A673 (cell line): ENCODE results near the gene GAS2L2. TPM values are rescaled to one million over a fixed set of nuclear protein-coding genes. Genes with fewer than 3 reads are reported as not detected.

ENCODE experiments used
- BruUV-seq: library from RNA; stranded (reverse); fragments of 400-500 nt; replicated peaks from 2 replicates; lab custom pipeline; 2021; lab: Mats Ljungman, UMichigan
- CTCF ChIA-PET: fragments of 300-600 bp; sonication (Branson Sonifier 250); formaldehyde crosslinking; loops from one replicate; lab custom pipeline; 2022; ENCODE audit warnings: antibody characterized with exemption; lab: Charles Lee
- POLR2A ChIA-PET: fragments of 300-600 bp; sonication (Branson Sonifier 250); formaldehyde crosslinking; loops from one replicate; lab custom pipeline; 2022; ENCODE audit warnings: antibody characterized with exemption; ENCODE audit not compliant: low non-redundant PET; lab: Charles Lee
- DNase-seq: peaks from one replicate; pipeline ENCODE4 v3.0.0-alpha.2; 2015; ENCODE audit warnings: low spot score
- H3K27ac ChIP-seq: fragments of 200-600 bp; sonication (generic); 2 replicates; pipeline ENCODE4 v1.5.1; 2016; ENCODE audit warnings: mixed run types, low read depth, mild to moderate bottlenecking, mixed read lengths, antibody characterized with exemption, low read length; ENCODE audit not compliant: poor library complexity, severe bottlenecking
- H3K27me3 ChIP-seq: fragments of 200-600 bp; sonication (generic); replicated peaks from 2 replicates; pipeline ENCODE4 v1.6.1; 2017; ENCODE audit warnings: mixed run types, low read depth, mild to moderate bottlenecking, mixed read lengths, antibody characterized with exemption, low read length; ENCODE audit not compliant: insufficient read depth, poor library complexity
- H3K36me3 ChIP-seq: fragments of 200-600 bp; sonication (generic); 2 replicates; pipeline ENCODE4 v1.6.1; 2016; ENCODE audit warnings: mixed run types, mild to moderate bottlenecking, mixed read lengths, antibody characterized with exemption, low read length; ENCODE audit not compliant: insufficient read depth, poor library complexity, severe bottlenecking
- H3K4me1 ChIP-seq: fragments of 200-600 bp; sonication (generic); 2 replicates; pipeline ENCODE4 v1.6.1; 2017; ENCODE audit warnings: mixed run types, mild to moderate bottlenecking, mixed read lengths, antibody characterized with exemption, low read length; ENCODE audit not compliant: insufficient read depth, poor library complexity, severe bottlenecking
- H3K4me3 ChIP-seq: fragments of 200-600 bp; sonication (generic); 2 replicates; pipeline ENCODE4 v1.5.1; 2016; ENCODE audit warnings: low read depth, mixed run types, mild to moderate bottlenecking, mixed read lengths, low read length; ENCODE audit not compliant: poor library complexity, severe bottlenecking
- H3K9me3 ChIP-seq: fragments of 200-600 bp; sonication (generic); 2 replicates; pipeline ENCODE4 v1.6.1; 2016; ENCODE audit warnings: mixed run types, low read depth, mild to moderate bottlenecking, mixed read lengths, antibody characterized with exemption, low read length; ENCODE audit not compliant: poor library complexity, severe bottlenecking
- CTCF ChIP-seq: fragments of 300-800, 200-600 bp; sonication (generic); conservative IDR thresholded peaks from 2 replicates; pipeline ENCODE4 v1.5.1; 2017; ENCODE audit warnings: low read depth, mild to moderate bottlenecking, antibody characterized with exemption, low read length, moderate library complexity, mixed read lengths
- EZH2 ChIP-seq: fragments of 200-600 bp; sonication (generic); IDR thresholded peaks from 2 replicates; pipeline ENCODE4 v1.6.1; 2017; ENCODE audit warnings: borderline replicate concordance, low read depth, mild to moderate bottlenecking, mixed read lengths, antibody characterized with exemption, low read length; ENCODE audit not compliant: poor library complexity, severe bottlenecking
- intact Hi-C: fragments of 100-400 bp; cut with micrococcal nuclease; formaldehyde crosslinking; loops from one replicate; pipeline ENCODE4 v1.10.0; 2022; ENCODE audit not compliant: unreplicated experiment
- total RNA-seq: library from RNA; stranded (reverse); gene quantifications from 2 replicates; pipeline ENCODE4 v1.2.3, GENCODE V29; 2021

The GAS2L2 gene
- total RNA-seq, 1 experiment from 2014 or later: not detected

GRCh38 chr17:35797918-35798317 is 44.9 kb upstream of the GAS2L2 start:
- Histone ChIP-seq H3K4me3 (no peak overlapping the region), H3K9me3 (no peaks in the 10 kb centered on the region), H3K4me1 (no peaks in the 10 kb centered on the region), H3K27me3 (no peaks in the 10 kb centered on the region), H3K27ac (no peak overlapping the region), H3K36me3 (no peaks in the 10 kb centered on the region)
- BruUV-seq: no TSS peak
- TF ChIP-seq CTCF (no peak), EZH2 (no peak)
- CTCF ChIA-PET: no interaction called here
- no peak for DNase-seq
- POLR2A ChIA-PET: no interaction called here
- intact Hi-C loops: no loop called here

- intact Hi-C loops: no loop called here
- TF ChIP-seq EZH2: no peak
- no peak for TF ChIP-seq CTCF
- no TSS peak for BruUV-seq
- Histone ChIP-seq H3K4me1 (no peaks in the 10 kb centered on the region), H3K9me3 (no peaks in the 10 kb centered on the region), H3K27me3 (no peaks in the 10 kb centered on the region), H3K4me3 (no peak overlapping the region), H3K36me3 (no peaks in the 10 kb centered on the region), H3K27ac (no peak overlapping the region)
- POLR2A ChIA-PET: no interaction called here
- CTCF ChIA-PET: no interaction called here
- DNase-seq: no peak
Measured at GRCh38 chr17:35797370-35797769, 44.3 kb upstream of the GAS2L2 start.

- Histone ChIP-seq H3K4me3 (no peak overlapping the region), H3K27me3 (no peaks in the 10 kb centered on the region), H3K36me3 (no peaks in the 10 kb centered on the region), H3K9me3 (no peaks in the 10 kb centered on the region), H3K4me1 (no peaks in the 10 kb centered on the region), H3K27ac (no peak overlapping the region)
- ChIA-PET POLR2A (no interaction called here), CTCF (no interaction called here)
- BruUV-seq: no TSS peak
- intact Hi-C loops: no loop called here
- DNase-seq: no peak
- no peak for TF ChIP-seq EZH2
- no peak for TF ChIP-seq CTCF
Measured at GRCh38 chr17:35796942-35797341, 43.9 kb upstream of the GAS2L2 start.
